CD4-positive, alpha-beta T cell treated with Interleukin-6 at 100 ng/mL for 8 hours (primary cell): Measurements from ENCODE around the gene GTF2H4.
"Not testable (repeated sequence)": the region's sequence is repeated elsewhere in the genome, so short reads cannot be mapped to it uniquely, and the experiment has no call there.

Experiments used
- DNase-seq: peaks from one replicate; pipeline ENCODE4 v3.0.0-alpha.2; 2020; ENCODE audit warnings: mixed read lengths, low spot score

GTF2H4 gene

DNA sequence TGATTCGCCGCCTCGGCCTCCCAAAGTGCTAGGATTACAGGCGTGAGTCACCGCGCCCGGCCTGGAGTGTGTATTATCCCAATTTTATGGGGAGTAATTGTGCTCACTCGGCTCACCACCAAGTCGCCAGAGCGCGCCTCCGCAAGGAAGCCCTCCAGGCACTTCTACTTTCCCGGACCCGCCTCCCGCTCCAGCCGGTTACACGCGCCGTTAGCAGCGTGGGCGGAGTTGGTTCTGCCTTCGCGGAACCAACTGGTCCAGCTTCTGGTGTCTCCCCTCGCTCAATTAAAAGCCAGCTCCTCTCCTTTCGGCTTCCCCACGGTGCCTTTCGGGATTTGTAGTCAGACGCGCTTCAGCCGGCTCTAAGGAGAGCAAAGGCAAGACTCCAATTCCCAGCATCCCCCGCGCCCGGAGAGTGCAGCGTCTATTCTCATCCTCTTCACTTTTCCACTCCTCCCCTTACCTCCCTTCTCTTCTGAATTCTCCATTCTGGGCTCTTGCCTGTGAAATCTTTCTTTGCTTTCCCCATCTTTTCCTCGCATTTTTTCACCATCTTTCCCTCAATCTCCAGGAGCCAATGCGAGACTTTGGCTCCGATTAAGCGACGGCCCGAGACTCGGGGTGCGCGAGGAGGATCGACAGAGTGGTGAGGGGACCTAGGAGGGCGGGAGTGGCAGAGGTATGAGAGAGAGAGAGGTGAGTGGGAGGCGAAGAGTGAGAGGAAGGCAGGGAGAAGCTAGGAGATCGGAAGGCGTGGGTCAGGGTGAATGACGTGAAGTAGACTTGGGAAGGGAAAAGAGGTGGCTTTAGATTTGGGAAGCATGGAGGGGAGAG lies at the start of gene GTF2H4:
Gene GTF2H4, plus strand, starts transcription at position 450 of the 834 bp plus-strand sequence.
- DNase-seq: peak; percentile 95

DNA sequence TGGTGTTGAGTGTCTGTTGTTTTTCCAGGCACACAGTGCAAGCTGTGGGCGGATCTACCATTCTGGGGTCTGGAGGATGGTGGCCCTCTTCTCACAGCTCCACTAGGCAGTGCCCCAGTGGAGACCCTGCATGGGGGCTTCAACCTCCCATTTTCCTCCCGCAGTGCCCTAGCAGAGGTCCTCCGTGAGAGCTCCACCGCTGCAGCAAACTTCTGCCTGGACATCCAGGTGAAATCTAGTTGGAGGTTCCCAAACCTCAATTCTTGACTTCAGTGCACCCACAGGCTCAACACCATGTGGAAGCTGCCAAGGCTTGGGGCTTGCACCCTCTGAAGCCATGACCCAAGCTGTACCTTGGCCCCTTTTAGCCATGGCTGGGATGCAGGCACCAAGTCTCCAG lies 48.3 kb upstream of the GTF2H4 start:
- not testable (repeated sequence) for DNase-seq

DNA sequence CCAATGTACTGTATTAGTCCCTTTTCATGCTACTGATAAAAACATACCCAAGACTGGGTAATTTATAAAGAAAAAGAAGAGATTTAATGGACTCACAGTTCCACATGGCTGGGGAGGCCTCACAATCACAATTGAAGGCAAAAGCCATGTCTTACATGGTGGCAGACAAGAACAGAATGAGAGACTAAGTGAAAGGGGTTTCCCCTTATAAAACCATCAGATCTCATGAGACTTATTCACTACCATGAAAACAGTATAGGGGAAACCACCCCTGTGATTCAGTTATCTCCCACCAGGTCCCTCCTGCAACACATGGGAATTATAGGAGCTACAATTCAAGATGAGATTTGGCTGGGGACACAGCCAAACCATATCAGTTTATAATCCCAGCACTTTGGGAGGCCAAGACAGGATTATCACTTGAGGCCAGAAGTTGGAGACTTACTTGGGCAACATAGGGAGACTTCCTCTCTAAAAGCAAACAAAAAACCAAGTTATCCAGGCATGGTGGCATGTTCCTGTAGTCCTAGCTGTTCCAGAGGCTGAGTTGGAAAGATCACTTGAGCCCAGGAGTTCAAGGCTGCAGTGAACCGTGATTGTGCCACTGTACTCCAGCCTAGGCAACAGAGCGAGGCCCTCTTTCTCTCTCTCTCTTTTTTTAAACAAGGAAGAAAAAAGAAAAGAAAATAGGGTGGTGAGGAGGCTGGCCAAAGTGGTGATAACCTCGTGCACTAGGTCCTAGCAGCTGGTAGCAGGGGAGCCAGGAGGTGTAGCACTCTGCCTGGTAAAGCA lies 46.6 kb upstream of the GTF2H4 start:
- no peak for DNase-seq

DNA sequence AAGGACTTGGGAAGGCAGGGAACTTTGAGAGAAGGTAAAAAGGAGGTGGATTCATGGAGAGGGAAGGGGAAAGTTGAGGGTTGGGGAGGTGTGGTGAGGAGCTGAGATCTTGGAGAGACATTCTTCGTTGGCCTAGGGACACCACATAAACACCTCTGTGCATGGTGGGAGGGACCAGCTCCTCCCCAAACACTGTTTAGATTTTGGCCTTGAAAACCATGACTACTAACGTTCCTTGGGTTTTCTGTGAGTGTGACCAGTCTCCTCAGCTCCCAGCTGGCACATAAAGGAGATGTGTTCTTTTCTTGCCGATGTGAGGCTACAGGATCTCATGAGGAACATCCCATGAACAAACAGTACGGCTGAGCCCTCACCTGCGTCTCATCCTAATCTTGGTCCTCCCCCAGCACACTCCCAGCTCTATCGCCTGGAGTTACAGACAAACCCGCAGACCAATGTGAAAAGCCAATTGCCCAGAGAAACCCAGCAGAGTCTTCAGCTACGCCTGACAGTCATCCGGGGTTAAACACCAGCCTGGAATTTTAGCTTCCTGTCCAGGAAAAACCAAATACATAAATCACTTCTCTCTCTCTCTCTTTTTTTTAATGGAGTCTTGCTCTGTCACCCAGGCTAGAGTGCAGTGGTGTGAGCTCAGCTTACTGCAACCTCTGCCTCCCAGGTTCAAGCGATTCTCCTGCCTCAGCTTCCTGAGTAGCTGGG lies 45.7 kb upstream of the GTF2H4 start:
- no peak for DNase-seq

DNA sequence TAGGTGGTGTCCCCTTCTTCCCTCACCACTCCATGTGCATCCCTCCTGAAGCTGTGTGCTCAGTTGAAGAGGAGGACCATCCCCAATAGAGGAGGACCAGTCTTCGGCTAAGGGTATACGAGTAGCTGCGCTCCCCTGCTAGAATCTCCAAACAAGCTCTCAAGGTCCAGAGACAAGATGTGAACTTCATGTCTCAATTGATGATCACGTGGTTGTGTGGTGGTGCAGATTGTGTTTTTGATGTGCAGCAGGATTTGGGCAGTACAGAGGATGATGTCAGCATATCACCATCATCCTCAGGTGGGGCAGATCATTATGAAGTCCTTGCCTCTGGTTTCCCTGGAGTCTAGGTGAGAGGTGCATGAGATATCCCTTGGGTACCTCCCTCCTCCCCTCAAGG lies 43.7 kb upstream of the GTF2H4 start:
- DNase-seq: no peak

DNA sequence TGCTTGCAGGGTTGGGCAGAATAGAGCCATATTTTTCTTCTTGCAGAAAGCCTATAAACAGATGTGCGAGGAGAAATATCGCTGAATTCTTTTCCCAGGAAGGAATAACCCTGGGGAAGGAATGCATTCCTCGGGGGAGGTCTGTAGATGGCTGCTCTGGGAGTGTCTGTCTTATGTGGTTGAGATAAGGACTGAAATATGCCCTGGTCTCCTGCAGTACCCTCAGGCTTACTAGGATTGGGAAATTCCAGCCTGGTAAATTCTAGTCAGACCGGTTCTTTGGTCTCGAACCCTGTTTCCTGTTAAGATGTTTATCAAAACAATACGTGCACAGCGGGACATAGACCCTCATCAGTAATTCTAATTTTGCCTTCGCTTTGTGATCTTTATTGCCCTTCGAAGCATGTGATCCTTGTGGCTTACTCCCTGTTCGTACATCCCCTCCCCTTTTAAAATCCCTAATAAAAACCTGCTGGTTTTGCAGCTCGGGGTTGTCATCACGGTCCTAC lies 38.7 kb upstream of the GTF2H4 start:
- DNase-seq: not testable (repeated sequence)

DNA sequence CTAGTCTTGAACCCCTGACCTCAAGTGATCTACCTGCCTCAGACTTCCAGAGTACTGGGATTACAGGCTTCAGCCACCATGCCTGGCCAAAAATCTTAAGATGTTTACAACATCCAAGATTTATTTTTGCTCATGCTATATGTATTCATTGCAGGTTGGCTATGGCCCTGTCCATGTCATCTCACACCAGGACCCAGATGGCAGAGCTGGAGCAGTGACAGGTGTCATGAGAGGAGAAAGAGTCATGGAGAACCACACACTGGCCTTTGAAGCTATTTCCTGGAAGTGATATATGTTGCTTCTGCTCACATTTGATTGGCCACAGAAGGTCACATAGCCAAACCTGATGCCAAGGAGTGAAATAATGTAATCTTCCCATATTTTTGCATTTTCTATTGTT lies 37.5 kb upstream of the GTF2H4 start:
- no peak for DNase-seq

DNA sequence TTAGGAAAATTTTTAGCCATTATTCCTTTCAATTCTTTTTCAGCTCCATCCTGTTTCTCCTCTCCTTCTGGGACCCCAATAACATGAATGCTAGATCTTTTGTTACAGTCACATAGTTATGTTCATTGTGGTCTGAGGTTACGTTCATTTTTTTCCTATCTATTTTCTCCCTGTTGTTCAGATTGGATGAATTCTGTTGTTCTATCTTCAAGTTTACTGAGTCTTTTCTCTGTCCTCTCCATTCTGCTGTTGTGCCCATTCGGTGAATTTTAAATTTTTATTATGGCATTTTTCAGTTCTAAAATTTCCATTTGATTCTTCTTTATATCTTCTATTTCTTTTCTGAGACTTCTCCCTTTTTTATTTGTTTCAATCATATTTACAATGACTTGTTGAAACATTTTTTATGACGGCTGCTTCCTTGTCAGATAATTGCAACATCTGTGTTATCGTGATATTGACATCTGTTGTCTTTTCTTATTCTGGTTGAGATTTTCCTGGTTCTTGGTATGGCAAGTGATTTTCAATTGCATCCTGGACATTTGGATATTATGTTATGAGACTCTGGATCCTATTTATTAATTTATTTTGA lies 36.3 kb upstream of the GTF2H4 start:
- no peak for DNase-seq

DNA sequence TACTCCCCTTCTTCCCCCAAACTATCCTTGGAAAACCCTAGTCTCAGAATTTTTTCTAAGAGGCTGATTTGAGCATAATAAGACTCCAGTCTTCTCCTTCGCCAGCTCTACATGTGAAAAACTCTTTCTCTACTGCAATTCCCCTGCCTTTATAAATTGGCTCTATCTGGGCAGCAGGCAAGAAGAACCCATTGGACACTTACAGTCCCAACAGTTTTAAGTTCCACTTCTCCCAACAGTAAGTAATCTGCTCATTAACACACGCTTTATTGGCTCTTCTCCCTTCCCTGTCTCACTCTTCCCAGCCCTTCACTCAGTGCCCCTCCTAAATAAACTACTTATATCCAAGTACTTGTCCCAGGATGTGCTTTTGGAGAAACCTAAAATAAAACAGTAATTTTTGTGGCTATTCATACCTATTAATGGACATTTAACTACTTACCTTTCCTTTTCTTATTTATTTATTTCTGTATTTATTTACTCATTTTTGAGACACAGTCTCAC lies 34.8 kb upstream of the GTF2H4 start:
- no peak for DNase-seq

DNA sequence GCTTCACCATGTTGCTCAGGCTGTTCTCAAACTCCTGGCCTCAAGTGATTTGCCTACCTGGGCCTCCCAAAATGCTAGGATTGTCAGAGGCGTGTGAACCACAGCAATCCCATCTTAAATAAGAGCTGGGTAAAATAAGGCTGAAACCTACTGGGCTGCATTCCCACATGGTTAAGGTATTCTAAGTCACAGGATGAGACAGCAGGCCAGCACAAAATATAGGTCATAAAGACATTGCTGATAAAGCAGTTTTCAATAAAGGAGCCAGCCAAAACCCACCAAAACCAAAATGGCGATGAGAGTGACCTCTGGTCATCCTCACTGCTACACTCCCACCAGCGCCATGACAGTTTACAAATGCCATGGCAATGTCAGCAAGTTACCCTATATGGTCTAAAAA lies 34.2 kb upstream of the GTF2H4 start:
- DNase-seq: not testable (repeated sequence)

DNA sequence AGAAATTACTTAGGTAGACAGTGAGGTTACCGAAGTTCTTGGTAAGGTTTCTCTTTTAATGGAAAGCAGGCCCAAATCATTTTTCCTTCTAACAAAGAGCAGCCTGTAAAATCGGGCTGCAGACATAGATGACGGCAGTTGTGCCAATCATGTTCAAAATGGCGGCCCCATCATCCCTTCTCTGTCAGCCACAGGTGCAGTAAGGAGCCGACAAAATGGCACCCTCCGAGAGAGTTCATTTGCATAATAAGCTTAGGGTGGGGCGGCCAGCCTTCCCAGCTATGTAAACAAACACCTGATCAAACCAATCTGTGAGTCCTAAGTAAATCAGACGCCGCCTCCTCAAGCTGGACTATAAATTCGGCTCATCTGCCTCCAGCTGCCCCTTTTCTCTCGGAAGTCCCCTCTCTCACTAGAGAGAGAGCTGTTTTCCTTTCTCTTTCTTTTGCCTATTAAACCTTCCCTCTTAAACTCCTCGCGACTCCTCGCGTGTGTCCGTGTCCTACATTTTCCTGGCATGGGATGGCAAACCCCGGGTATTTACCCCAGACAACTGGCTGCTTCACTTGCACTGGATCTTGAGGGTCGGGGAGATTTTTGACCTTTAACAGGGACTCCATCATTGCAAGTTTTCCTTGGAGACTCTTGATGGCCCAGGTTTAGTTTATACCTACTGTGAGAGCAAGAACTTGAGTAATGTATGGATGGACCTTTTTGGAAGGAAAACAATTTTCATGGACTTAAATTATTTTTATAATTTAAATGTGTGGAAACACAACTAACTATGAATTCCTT lies 32.6 kb upstream of the GTF2H4 start:
- DNase-seq: no peak

DNA sequence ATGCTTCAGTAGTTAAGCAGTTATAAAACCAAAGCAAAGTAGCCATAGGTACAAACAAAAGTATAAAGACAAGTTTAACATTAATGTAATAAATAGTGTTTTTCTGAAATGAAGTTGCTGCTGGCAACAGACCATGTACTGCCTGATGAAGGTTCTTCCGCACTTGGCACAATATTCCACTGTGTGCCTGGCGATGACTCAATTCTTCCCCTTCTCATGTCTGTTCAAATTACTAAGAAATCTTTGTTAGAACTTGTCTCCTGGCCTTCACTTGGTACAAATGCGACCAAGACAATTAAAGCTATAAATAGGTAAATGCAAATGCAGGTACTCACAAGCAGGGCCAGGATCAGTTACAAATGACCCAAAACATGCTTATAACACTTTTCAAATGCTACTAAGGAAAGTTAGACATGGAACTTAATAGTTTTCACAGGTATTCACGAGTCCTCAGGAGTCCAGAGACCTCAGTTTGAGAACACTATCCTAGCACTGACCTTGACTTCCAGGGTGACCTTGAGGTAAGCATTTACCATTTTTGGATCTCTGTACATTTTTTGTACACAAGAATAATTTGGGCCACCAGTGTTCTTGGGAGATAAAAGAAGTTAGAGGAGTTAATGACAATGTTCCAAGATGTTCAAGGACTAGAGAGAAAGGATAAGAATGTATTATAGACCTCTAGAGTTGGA lies 31.8 kb upstream of the GTF2H4 start:
- no peak for DNase-seq

DNA sequence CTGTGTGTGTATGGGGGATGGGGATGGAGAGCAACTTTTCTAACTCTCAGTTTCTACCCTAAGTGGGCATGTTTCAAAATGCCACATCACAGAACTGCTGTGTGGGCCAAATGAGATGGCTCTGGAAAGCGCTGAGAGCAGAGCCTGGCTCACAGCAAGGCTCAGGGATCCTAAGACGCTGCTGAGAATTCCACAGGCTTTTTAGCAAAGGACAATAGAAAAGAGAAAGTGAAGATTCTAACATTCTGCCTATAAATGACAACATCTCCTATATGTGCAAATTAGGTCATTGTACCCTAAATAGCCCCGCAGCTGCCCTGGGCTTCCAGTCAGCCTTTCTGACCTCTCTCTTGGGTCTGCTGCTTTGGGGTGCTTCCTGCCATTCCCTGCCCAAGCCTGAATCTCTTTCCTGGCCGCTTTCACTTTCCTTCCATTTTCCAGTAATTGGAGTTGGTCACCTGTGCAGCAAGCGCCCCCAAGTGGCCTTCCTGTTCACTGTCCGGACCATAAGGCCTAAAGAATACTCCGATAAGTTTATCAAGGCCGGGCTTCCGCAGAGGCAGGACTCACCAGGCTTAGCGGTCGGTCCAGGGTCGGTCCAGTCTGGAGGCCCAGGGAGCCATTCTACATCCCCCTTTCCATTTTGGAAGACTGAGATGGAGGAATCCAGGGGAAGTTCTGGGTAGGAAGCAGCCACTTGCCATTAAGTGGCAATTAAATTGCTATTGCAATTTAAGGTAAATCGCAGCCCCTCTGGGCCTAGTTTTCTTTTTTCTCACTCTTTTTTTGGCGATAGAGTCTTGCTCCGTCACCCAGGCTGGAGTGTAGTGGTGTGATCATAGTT lies 30.4 kb upstream of the GTF2H4 start:
- peak; percentile 74 for DNase-seq

DNA sequence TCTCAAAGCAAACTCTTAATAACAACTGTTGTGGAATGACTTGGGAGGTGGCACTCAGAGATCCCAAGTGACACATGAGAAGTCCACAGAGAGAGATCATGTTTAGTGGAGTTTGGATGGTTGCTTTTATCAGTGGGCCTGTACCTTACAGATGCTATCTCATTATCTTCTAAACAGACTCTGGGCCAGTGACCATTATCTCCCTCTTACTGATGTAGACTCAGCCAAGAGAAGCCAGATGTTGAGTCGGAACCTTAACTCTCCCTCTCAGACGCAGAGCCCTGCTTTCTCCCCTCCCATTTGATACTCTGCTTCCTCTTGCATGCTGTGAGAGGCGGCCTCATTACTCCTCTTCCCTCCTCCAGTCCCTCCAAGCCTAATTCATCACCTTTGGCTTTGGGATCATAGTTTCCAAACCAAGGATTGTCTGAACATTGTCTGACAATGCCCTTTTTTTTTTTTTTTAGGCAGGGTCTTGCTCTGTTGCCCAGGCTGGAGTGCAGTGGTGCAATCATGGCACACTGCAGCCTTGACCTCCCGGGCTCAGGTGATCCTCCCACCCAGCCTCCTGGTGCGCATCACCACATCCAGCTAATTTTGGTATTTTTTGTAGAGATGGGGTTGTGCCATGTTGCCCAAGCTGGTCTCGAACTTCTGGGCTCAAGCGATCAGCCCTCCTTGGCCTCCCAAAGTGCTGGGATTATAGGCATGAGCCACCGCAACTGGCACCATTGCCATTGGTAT lies 28.2 kb upstream of the GTF2H4 start:
- no peak for DNase-seq

DNA sequence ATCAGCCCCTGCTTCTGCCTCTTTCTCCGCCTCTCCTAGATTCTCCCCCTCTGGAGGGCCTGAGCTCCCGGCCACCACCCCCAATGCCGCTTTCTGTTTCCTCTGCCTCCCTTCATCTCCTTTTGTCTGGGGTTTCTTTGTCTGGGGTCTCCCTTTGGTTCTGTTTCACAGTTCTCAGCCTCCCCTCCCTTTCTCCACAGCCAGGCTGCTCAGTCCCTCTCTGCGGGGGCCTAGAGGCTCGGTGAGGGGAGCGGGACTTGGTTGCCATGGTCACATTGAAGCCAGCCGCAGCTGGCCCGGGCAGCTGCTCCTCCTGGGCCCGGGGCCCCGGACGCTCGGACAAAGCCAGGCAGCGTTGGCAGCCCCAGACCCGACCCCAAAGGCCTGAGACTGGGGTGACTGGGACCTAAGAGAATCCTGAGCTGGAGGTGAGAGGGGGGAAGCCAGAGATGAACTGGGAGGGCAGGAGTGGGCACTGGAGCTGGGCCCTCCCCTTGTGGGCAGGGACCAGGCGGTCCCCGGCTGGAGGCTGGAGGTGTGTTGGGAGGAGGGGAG lies 27.2 kb upstream of the GTF2H4 start:
- DNase-seq: no peak

DNA sequence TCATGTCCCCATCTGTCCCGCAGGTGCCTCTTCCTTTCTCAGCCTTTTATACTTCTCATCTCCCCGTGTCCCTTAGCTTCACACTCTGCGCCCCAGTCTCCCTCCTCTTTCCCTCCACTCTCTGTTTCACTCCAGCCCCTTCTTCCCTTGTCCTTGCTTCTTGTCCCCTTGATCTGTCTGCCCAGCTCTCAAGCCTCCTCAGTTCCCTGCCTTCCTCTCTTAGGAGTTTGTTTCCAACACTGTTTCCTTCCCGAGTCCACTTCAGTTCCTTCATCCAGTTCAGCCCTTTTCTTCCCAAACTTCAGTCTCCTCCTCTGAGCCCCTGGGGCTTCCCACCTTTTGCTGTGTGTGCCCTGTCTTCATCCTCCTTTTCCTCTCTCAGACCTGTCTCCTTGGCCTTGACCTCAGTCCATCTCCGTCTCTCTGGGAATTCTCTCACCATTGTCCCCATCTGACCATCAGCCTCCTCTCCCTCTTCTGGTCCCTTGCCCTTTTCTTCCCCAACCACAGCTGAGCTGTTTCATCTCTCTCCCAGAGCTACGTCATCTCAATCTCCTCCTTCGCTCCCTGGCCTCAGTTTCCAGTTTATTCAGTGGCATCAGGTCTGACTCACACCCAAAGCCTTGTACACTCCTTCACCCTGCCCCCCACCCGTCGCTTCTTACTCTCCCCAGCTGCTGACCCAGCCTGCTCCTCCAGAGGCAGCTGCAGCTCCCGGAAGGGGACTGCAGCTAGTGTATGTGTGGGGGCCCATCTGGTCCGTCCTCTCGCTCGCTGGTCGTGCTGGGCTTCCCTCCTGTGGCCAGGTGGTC lies 26.4 kb upstream of the GTF2H4 start:
- DNase-seq: no peak

DNA sequence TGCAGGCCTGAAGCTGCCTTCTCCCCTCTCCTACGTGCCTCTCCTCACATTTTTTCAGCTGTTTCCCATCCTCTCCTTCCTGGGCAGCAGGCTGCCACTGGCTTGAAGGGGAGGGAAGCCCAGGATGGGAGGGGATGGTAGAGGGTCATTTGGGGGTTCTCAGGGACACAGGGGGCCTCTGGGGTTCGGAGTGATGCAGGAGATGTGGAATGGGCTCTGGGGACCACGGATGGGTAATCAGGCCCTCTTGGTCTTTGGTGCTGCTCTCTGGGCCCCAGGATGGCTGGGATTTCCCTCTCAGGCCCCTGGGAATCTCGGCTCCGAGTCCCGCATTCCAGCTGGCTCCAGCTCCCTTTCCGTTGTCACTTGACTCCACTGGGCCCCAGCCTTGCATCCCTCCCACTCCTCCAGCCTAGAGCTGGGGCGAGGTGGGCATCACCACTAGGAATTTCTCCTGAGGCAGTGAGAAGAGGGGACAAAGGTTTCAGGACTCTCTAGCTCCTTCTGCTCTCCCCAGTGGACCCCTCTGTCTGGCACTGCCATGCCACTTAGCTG lies 25.7 kb upstream of the GTF2H4 start:
- DNase-seq: no peak
